Stimulated activated CD8-positive, alpha-beta memory T cell treated with anti-CD3 and anti-CD28 coated beads, Interleukin-4, amount 100 ng/mL, for 1 hour (primary cell): ENCODE measurements around the gene SYNPR.

ENCODE experiments used
- DNase-seq, 2 donors: peaks; one replicate each; pipeline ENCODE4 v3.0.0-alpha.2; 2020; ENCODE audit warnings: low read depth in 2 of 2, low spot score in 1 of 2

SYNPR gene

DNA sequence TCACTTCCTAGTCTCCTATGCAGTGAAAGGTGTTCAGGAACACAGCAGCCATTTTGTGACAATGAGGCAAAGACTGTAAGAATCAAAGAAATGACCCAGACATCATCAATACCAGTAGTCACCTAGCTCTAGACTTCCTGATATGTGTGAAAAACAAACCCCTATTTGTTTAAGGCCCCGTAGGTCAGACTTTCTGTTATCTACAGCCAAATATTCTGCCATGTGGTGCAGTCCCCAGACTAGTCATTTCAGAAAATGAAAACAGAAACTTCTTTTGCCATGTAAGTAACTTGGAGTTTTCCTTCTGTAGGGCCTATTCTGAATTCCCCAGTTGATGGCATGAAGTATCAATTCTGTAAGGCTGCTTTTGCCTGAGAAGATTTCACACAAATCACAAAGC lies 192.6 kb downstream of the SYNPR start:
- DNase-seq, result no peak

- DNase-seq, result no peak
These were observed 193.7 kb downstream of the SYNPR start for GRCh38 chr3:63471781-63472180.

DNA sequence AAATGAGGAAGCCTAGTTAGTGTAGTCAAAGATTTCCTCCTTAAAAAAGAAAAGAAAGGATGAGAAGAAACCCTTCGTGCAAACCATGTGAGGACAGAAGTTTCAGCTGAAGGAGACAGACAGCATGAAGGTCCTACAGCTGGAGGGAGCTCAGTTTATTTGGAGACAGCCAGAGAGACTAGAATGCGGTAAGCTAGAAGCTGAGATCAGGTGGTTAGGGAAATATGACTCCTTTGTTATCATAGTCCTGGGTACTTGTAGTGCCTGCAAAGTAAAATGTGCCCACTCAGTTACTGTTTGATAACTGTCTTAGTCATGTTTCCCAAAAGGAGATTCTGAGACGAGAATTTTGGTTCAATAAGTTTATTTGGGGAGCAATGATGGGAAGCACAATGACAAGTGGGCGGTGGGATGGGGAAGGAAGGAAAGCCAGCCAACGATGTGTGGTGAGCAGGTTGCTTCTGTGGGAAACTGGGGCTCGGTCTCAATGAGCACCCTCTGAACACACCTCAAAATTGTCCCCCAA lies 195.6 kb downstream of the SYNPR start:
- no peak for DNase-seq

DNA sequence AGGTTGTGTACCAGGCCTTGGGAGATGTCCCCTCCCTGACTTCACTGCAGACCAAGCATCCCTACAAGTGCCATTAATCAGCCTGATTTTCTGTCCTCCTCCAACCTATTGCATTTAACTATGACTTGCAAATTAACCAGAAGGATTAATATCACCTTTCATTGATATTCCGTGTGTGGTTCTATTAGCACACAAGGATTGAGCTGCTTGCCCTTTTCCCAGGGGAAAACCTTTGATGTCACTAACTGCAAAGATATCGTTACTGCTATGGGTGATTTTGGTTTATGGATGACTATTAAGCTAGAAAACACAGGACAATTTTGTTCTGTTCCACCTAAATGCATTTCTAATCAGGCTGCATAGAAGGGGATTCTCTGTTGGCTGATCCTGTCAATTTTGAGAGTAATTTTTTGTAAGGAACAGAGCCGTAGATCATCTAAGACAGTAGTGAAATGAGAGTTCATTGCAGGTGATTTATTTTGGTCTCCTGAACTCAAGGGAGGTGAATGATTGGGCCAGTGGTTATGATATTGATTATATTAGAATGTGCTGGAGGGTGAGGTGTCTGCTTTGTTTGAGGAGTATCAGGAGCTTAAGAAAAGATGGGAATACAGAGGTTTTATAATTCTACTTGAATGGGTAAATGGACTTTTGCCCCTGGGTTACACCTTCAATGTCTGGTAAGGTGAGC lies 196.9 kb downstream of the SYNPR start:
- DNase-seq, result no peak

- DNase-seq, result no peak
These were observed 199.5 kb downstream of the SYNPR start for GRCh38 chr3:63477494-63478129.

GRCh38 chr3:63478990-63479660 lies 201.0 kb downstream of the SYNPR start:
- DNase-seq, result no peak

GRCh38 chr3:63479661-63480035 lies 201.5 kb downstream of the SYNPR start:
- DNase-seq, result no peak

- no peak for DNase-seq
These were observed 203.5 kb downstream of the SYNPR start for GRCh38 chr3:63481627-63482026.

- no peak for DNase-seq
These were observed 204.2 kb downstream of the SYNPR start for GRCh38 chr3:63482341-63482740.

- DNase-seq, result no peak
These were observed 214.4 kb downstream of the SYNPR start for GRCh38 chr3:63492464-63492863.

GRCh38 chr3:63493101-63493500 lies 215.0 kb downstream of the SYNPR start:
- DNase-seq, result no peak

DNA sequence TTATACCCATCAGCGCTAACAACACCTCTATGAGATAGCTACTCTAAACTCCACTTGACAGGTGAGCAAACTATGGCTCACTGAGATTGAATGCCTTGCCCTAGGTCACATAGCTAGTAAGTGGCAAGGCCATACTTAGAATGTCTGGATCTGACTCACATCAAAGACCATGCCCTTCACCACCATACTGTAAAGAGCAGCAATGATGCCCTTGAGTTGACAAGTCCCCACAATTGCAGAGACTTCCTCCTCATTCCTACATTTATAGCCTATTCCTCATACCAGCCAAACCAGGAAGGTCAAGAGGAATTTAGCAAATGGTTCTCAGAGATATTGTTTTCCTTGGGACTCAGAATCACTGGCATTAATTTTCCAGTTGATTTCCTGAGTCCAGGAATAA lies 216.5 kb downstream of the SYNPR start:
- no peak for DNase-seq

GRCh38 chr3:63497641-63498040 lies 219.5 kb downstream of the SYNPR start:
- DNase-seq, result no peak

- no peak for DNase-seq
These were observed 222.1 kb downstream of the SYNPR start for GRCh38 chr3:63500196-63500595.

- DNase-seq, result no peak
These were observed 230.2 kb downstream of the SYNPR start for GRCh38 chr3:63508305-63508704.

GRCh38 chr3:63508771-63509170 lies 230.7 kb downstream of the SYNPR start:
- DNase-seq, result no peak

- DNase-seq, result no peak
These were observed 235.7 kb downstream of the SYNPR start for GRCh38 chr3:63513791-63514190.

DNA sequence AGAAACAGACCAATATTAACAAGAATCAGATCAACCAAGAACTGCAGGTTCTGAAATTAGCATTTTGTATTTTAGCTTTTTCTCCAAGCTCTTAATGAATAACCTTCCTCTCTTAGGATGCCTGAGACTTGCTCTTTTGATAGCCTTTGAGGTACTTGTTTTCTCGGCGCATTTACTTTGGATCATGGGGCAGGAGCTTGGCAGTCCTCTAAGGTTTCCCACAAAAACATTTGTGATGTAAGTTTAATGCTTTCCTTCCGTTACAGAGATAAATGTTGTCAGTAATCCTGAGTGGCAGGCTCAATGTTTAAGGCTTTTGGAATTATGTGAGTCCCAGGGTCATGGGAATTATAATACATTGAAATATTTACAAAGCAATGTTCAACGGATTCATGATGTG lies 236.6 kb downstream of the SYNPR start:
- DNase-seq, result no peak

DNA sequence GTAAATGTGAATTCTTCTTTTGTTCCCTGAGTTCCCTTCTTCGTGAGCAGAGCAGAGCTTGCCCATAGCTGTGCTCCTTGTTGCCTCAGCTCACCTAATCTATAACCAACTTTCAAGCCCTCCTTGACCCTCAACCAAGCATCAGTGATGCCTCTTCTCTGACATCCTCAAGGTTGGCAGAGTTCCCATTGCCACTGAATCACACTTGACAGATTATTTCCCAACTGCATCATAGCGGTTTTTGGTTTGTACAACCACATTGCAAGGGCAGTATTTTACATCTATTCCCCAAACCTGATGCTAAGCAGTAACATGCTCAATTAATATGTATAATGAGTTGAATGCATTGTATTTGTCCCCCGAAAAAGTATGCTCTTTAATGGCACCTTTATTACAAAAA lies 241.3 kb downstream of the SYNPR start:
- DNase-seq, result no peak

DNA sequence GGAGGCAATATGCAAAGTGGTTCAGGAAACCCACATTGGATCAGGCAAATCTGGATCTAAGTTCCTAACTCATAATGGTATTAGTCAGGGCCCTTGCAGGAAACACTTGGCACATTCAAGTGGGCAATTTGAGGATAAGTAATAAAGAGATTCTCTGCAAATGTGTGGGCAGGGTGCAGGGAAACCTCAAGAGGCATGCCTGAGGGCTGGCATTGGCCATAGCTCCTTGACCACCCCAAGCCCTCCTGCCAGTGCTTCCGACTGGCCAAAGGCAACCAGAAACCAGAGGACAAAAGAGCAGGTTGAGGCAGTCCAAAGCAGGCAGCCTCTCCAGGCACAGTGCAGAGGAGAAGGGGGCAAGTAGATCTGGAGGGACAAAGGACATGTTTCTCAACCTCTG lies 243.5 kb downstream of the SYNPR start:
- no peak for DNase-seq

DNA sequence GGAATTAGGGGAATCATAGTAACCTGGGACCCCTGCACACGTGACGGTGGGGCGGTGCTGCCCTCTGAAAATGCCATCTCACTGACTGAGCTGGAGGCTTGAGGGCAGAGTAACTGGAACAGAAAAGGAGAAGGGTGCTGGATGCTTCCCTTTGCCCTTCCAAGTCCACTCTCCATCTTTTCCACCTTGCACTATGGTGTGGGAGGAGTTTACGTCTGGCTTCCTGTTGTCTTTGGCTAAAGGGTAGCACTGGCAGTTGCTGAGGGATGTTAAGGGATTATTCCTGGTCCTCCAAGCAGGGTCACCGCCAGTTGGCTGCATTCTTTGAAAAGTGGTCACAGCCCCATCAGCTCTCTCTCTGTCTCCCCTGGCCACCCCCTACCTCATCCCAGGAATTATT lies 245.0 kb downstream of the SYNPR start:
- no peak for DNase-seq

- no peak for DNase-seq
These were observed 250.4 kb downstream of the SYNPR start for GRCh38 chr3:63528325-63529000.
